Right lung (tissue), 5 donors: ENCODE measurements around the gene SLPI. TPM values are rescaled to one million over a fixed set of nuclear protein-coding genes. Genes with fewer than 3 reads are reported as not detected.

ENCODE experiments used
- DNase-seq, 2 donors: peaks; one replicate each; pipeline ENCODE4 v3.0.0-alpha.2; 2013
- polyA plus RNA-seq, 5 donors: library from polyadenylated mRNA; unstranded; fragments of 120-200 nt; gene quantifications; one replicate each; pipeline versions ENCODE4 v1.2.1 to v1.2.3, GENCODE V29; 2013; ENCODE audit warnings: inconsistent platforms in 1 of 5, low replicate concordance in 1 of 5; ENCODE audit not compliant: insufficient read length in 5 of 5, insufficient read depth in 1 of 5

SLPI gene
- polyA plus RNA-seq, 5 donors: 3.0 to 7.9 (median 3.9) TPM

DNA sequence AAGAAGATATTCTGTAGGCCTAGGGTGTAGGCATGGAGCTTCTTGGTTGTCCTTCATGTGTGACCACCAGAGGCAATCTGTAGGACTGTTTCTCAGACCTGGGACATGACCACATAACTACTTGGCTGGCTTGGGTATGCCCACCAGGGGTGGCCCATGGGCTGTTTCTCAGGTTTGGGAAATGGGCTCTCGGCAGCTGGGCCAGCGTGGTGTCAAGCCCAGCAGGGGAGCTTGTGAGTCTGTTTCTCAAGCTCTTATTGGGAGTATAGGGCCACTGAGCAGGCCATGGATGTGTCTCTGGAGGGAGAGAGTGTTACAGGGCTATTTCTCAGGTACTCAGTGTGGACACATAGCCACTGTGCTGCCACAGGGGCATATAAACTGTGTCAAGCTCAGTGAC is 35.7 kb downstream of the SLPI start:
- no peak for DNase-seq

DNA sequence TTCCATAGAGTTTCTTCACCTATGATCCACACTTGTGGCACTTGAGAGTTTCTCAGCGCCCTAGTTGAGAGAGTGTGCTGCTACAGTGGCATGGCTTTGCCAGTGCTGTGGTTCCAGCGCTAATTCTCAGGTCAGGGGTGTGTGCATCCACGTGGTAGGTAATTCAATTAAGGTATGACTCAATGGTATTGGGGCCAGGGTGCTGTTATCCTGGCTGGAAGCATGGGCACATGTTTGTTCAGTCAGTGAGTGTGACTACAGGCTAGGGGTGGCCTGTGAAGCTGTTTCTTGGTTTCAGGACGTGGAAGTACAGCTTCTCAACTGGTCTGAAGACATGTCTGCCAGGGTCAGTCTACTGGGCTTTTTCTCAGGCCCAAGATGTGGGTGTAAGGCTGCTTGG is 36.2 kb downstream of the SLPI start:
- no peak for DNase-seq

DNA sequence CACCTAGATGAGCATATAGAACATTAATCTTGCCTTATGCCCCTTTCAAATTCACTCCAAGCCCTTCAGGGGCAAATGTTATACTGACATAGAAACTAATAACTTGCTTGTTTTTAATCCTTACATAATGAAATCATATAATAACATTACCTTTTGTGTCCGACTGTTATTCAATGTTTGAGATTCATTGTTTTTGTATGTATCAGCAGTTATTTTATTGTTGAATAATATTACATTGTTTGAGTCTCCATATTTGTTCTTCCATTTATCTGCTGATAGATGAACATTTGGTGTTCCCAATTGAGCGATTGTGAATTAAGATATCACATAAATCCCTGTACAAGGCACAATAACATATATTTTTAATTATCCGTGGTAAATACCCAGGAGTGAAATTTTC is 41.5 kb downstream of the SLPI start:
- no peak for DNase-seq

DNA sequence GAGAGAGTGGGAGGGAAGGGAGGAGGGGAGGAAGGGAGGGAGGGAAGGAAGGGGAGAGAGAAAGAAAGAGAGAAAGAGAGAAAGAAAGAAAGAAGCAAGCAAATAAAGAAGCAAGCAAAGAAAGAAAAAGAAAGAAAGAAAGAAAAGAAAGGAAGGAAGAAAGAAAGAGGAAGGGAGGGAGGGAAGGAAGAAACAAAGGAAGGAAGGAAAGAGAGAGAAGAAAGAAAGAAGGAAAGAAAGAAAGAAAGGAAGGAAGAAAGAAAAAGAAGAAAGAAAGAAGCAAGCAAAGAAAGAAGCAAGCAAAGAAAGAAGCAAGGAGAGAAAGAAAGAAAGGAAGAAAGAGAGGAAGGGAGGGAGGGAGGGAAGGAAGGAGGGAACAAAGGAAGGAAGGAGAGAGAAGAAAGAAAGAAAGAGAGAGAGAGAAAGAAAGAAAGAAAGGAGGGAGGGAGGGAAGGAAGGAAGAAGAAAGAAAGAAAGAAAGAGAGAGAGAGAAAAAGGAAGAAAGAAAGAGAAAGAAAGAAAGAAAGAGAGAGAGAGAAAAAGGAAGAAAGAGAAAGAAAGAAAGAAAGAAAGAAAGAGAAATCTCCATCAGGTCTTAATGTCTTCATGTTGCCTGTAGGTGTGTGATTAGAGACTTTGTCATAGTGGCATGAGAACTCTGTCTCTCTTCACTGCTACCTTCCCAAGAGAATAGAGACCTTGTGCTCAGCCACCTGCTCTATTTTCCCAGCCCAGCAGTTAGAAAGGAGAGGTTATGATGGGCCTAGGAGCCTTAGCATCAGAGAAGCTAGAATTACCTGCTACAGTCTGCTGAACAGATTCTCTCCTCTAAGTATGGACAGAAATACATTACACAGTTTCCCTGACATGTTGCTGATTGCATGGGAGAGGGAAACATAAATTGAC is 42.5 kb downstream of the SLPI start:
- no peak for DNase-seq

DNA sequence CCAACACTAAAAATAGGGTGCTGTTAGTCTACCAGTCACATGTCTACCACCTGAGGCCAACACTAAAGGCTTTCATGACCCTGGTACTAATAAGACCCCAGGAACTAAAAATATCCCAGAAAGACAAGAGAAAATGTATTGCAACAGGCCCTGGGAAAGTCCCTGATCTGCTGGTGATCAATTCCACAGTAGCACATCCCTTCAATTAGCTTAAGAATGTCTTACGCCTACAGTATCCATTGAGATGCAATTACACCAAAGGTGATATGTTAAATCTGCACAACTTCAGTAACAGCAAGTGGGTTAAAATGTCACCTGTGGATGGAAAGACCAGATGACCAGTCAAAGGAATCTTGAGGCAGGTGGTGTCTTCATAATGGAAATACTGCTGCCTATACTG is 44.4 kb downstream of the SLPI start:
- no peak for DNase-seq

DNA sequence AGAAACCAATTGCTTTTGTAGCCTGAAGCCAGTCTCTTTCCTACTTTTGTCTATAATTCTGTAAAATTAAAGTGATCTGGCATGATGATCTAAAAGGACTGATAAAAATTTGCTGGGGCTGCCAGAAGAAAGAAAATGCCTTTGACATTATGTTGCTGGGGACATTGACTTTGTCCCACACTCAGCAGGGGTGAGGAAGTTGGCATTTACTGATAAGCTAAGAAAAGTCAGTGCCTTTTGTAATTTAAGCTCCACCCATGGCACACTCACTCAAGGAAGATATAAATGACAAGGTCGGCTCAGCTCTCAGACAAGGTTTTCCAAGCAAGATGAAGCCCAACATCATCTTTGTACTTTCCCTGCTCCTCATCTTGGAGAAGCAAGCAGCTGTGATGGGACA is 47.6 kb downstream of the SLPI start, which contains the start of gene SEMG1:
SEMG1 (plus strand) TSS at position 309 of the 400 bp plus-strand sequence; CDS start at position 330, 21 bp downstream.
- no peak for DNase-seq

Other genes starting within 250 kb of the SLPI start
- gene KCNS1, start 153.4 kb downstream of the SLPI start, polyA plus RNA-seq: under 1 TPM in 4 of 5 donors, not detected in 1; 0.03 to 0.09 (median 0.04) TPM
- not detected for gene WFDC5, start 139.4 kb downstream of the SLPI start, polyA plus RNA-seq
- gene WFDC12, start 130.1 kb downstream of the SLPI start, polyA plus RNA-seq: not detected
- gene PI3, start 79.7 kb downstream of the SLPI start, polyA plus RNA-seq: not detected
- gene SEMG1, start 47.5 kb downstream of the SLPI start, polyA plus RNA-seq: not detected
- gene SEMG2, start 33.2 kb downstream of the SLPI start, polyA plus RNA-seq: not detected
- gene RBPJL, start 52.3 kb upstream of the SLPI start, polyA plus RNA-seq: not detected
- under 1 TPM; 0.09 to 0.18 (median 0.14) TPM for gene MATN4, start 53.7 kb upstream of the SLPI start, polyA plus RNA-seq
- gene SDC4, start 93.9 kb upstream of the SLPI start, polyA plus RNA-seq: 100 to 1,000 TPM; 188 to 275 (median 204) TPM
- gene SYS1, start 108.6 kb upstream of the SLPI start, polyA plus RNA-seq: 10 to 100 TPM; 21.7 to 26.7 (median 22.9) TPM
- gene TP53TG5, start 123.8 kb upstream of the SLPI start, polyA plus RNA-seq: 1 to 10 TPM; 1.2 to 2.1 (median 1.5) TPM
- gene DBNDD2, start 153.7 kb upstream of the SLPI start, polyA plus RNA-seq: 10 to 100 TPM; 19.6 to 24.1 (median 22.6) TPM
- 10 to 100 TPM; 75.8 to 89.8 (median 84.1) TPM for gene PIGT, start 161.6 kb upstream of the SLPI start, polyA plus RNA-seq
- gene WFDC2, start 215.2 kb upstream of the SLPI start, polyA plus RNA-seq: 10 to 100 TPM; 22.1 to 48.6 (median 30.0) TPM